Neural progenitor cell (in vitro differentiated cells): ENCODE measurements around the gene GSG1L. TPM values are rescaled to one million over a fixed set of nuclear protein-coding genes. Genes with fewer than 3 reads are reported as not detected.

ENCODE experiments used
- DNase-seq: peaks from one replicate; pipeline ENCODE4 v3.0.0-alpha.2; 2016; ENCODE audit warnings: low spot score
- H2AFZ ChIP-seq: fragments of 200-600 bp; sonication (generic); replicated peaks from 2 replicates; pipeline ENCODE4 v1.6.1; 2016; ENCODE audit warnings: antibody characterized with exemption
- H3F3A ChIP-seq: fragments of 200-600 bp; sonication (generic); 2 replicates; pipeline ENCODE4 v1.6.1; 2016; ENCODE audit warnings: antibody characterized with exemption, low read depth
- H3K27ac ChIP-seq: fragments of 200-600 bp; sonication (generic); 2 replicates; pipeline ENCODE4 v1.5.1; 2016; ENCODE audit warnings: mild to moderate bottlenecking
- H3K27me3 ChIP-seq: fragments of 200-600 bp; sonication (generic); 2 replicates; pipeline ENCODE4 v1.6.1; 2016; ENCODE audit warnings: mild to moderate bottlenecking, moderate library complexity
- H3K36me3 ChIP-seq: fragments of 200-600 bp; sonication (generic); 2 replicates; pipeline ENCODE4 v1.5.1; 2016
- H3K4me1 ChIP-seq: fragments of 200-600 bp; sonication (generic); 2 replicates; pipeline ENCODE4 v1.6.1; 2016; ENCODE audit warnings: mixed run types
- H3K4me2 ChIP-seq: fragments of 200-600 bp; sonication (generic); 2 replicates; pipeline ENCODE4 v1.6.1; 2016
- H3K4me3 ChIP-seq: fragments of 200-600 bp; sonication (generic); 2 replicates; pipeline ENCODE4 v1.5.1; 2016
- H3K79me2 ChIP-seq: fragments of 200-600 bp; sonication (generic); 2 replicates; pipeline ENCODE4 v1.6.1; 2016; ENCODE audit warnings: low read depth
- H3K9ac ChIP-seq: fragments of 200-600 bp; sonication (generic); 2 replicates; pipeline ENCODE4 v1.6.1; 2016
- H3K9me3 ChIP-seq: fragments of 200-600 bp; sonication (generic); 2 replicates; pipeline ENCODE4 v1.5.1; 2016; ENCODE audit warnings: low read depth
- H4K20me1 ChIP-seq: fragments of 200-600 bp; sonication (generic); 2 replicates; pipeline ENCODE4 v1.6.1; 2016; ENCODE audit warnings: low read depth
- H3K27ac Mint-ChIP-seq: 3 replicates; pipeline ENCODE4 v1.8.0; 2021; ENCODE audit warnings: mixed read lengths
- H3K27me3 Mint-ChIP-seq: 2 replicates; pipeline ENCODE4 v1.8.0; 2022; ENCODE audit warnings: low read depth, mild to moderate bottlenecking, inconsistent platforms, moderate library complexity, mixed read lengths; ENCODE audit not compliant: insufficient read depth
- H3K36me3 Mint-ChIP-seq: 3 replicates; pipeline ENCODE4 v1.8.0; 2021; ENCODE audit warnings: mixed read lengths
- H3K4me1 Mint-ChIP-seq: 3 replicates; pipeline ENCODE4 v1.8.0; 2021; ENCODE audit warnings: mixed read lengths
- H3K4me3 Mint-ChIP-seq: 3 replicates; pipeline ENCODE4 v1.8.0; 2021; ENCODE audit warnings: mild to moderate bottlenecking, moderate library complexity, mixed read lengths
- H3K9me3 Mint-ChIP-seq: 3 replicates; pipeline ENCODE4 v1.8.0; 2020; ENCODE audit warnings: mixed read lengths
- EZH2 ChIP-seq: fragments of 200-600 bp; sonication (generic); IDR thresholded peaks from 2 replicates; pipeline ENCODE4 v1.6.1; 2017; ENCODE audit warnings: antibody characterized with exemption, mild to moderate bottlenecking, moderate library complexity
- EZH2phosphoT487 ChIP-seq: fragments of 200-600 bp; sonication (generic); IDR thresholded peaks from 2 replicates; pipeline ENCODE4 v1.6.1; 2017; ENCODE audit warnings: antibody characterized with exemption
- total RNA-seq: library from RNA; depleted of rRNA; stranded (reverse); fragments of >200 nt; gene quantifications from 2 replicates; pipeline ENCODE4 v1.2.3, GENCODE V29; 2015; ENCODE audit warnings: low replicate concordance
- TF ChIP-seq, protein P1 (sequence below): fragments of 200-600 bp; sonication (generic); IDR thresholded peaks from 2 replicates; pipeline ENCODE4 v1.5.1; 2017; ENCODE audit warnings: antibody characterized with exemption, mild to moderate bottlenecking

The GSG1L gene
- total RNA-seq, 1 donor from 2014 or later = not detected

DNA sequence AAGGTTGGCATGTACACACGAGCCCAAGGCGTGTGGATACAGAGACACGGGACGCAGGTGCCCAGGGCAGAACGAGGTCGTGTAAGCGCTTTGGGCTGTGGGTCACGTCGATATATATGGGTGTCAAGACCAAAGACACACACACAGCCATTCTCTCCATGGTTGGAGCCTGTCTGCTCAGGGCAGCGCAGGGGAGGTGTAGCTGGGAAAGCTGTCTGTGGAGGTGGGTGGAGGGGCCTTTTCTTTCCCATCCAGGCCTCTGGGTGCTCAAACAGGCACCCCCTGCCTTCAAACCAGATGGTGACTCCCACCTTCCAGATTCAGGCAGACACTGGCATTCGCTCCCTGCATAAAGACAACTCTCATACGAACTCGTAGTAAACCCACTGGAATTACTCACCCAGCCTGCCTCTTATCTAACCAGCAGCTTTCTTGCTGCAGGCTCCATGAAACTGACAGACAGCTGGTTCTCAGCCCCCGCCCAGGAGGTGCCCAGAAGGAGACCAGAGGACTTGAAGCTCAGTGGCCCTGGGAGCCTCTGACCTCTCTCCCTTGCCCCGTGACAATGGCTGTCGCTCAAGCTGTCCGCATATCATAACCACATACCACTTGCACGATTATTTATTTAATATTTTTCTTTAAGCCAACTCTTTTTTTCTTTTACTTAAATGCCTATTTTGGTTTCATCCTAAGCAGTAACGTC, 276.4 kb downstream of the GSG1L start:
- H2AFZ ChIP-seq = no peak overlapping the region
- H3K4me2 ChIP-seq = no peak overlapping the region
- H3K79me2 ChIP-seq = no peaks in the 10 kb centered on the region
- H3K36me3 Mint-ChIP-seq = no peaks in the 10 kb centered on the region
- no peaks in the 10 kb centered on the region for H3K36me3 ChIP-seq
- peak overlapping the region; percentile 14 for H3K4me3 Mint-ChIP-seq
- no peaks in the 10 kb centered on the region for H3K27me3 Mint-ChIP-seq
- H3K27me3 ChIP-seq = no peaks in the 10 kb centered on the region
- H3K4me1 Mint-ChIP-seq = peaks cover under 1% of the 10 kb centered on the region
- no peaks in the 10 kb centered on the region for H3K9me3 ChIP-seq
- no peak for TF ChIP-seq EZH2
- TF ChIP-seq, protein P1, sequence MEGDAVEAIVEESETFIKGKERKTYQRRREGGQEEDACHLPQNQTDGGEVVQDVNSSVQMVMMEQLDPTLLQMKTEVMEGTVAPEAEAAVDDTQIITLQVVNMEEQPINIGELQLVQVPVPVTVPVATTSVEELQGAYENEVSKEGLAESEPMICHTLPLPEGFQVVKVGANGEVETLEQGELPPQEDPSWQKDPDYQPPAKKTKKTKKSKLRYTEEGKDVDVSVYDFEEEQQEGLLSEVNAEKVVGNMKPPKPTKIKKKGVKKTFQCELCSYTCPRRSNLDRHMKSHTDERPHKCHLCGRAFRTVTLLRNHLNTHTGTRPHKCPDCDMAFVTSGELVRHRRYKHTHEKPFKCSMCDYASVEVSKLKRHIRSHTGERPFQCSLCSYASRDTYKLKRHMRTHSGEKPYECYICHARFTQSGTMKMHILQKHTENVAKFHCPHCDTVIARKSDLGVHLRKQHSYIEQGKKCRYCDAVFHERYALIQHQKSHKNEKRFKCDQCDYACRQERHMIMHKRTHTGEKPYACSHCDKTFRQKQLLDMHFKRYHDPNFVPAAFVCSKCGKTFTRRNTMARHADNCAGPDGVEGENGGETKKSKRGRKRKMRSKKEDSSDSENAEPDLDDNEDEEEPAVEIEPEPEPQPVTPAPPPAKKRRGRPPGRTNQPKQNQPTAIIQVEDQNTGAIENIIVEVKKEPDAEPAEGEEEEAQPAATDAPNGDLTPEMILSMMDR = no peak
- no peak for TF ChIP-seq EZH2phosphoT487
- no peaks in the 10 kb centered on the region for H4K20me1 ChIP-seq
- H3K9ac ChIP-seq = no peak overlapping the region
- H3K9me3 Mint-ChIP-seq = no peaks in the 10 kb centered on the region
- no peaks in the 10 kb centered on the region for H3F3A ChIP-seq
- H3K4me1 ChIP-seq = no peaks in the 10 kb centered on the region
- H3K4me3 ChIP-seq = no peak overlapping the region
- no peak for DNase-seq
- H3K27ac ChIP-seq = no peak overlapping the region
- H3K27ac Mint-ChIP-seq = peak overlapping the region; percentile 21

- Histone ChIP-seq H3K9me3 (no peaks in the 10 kb centered on the region), H3K36me3 (no peaks in the 10 kb centered on the region), H3K4me3 (no peak overlapping the region), H3K4me2 (no peak overlapping the region), H4K20me1 (no peaks in the 10 kb centered on the region), H3K27ac (no peak overlapping the region), H3K27me3 (no peaks in the 10 kb centered on the region), H3K79me2 (no peaks in the 10 kb centered on the region), H3K9ac (no peak overlapping the region), H3F3A (no peaks in the 10 kb centered on the region), H2AFZ (no peak overlapping the region), H3K4me1 (no peaks in the 10 kb centered on the region)
- Mint-ChIP-seq H3K27ac (peak overlapping the region; percentile 21), H3K27me3 (no peaks in the 10 kb centered on the region), H3K4me3 (peak overlapping the region; percentile 14), H3K4me1 (peaks cover 3% of the 10 kb centered on the region), H3K9me3 (no peaks in the 10 kb centered on the region), H3K36me3 (no peaks in the 10 kb centered on the region)
- TF ChIP-seq EZH2 (no peak), EZH2phosphoT487 (no peak)
- TF ChIP-seq, protein P1 = no peak
- no peak for DNase-seq
These were observed 277.1 kb downstream of the GSG1L start for GRCh38 chr16:27786221-27786922.

DNA sequence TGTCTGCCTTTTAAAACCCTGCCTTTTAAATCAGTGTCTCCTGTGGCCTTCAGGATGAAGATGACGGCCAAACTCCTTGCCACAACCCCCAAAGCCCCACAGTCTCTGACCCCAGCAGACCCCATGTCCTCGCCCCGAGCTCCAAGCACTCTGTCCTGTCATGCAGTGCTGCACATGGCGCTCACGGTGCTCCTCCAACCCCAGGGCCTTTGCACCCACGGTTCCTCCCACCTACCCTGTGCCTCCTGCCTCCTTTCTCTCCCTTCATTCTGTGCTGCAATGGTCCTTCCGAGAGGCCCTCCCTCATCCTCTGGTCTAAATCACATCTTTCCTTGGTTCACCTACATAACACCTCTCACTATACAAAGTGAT, 278.2 kb downstream of the GSG1L start:
- Histone ChIP-seq H3K27me3 (no peaks in the 10 kb centered on the region), H3K27ac (no peak overlapping the region), H4K20me1 (no peaks in the 10 kb centered on the region), H3F3A (no peaks in the 10 kb centered on the region), H3K4me1 (peaks cover 6% of the 10 kb centered on the region), H3K36me3 (no peaks in the 10 kb centered on the region), H2AFZ (no peak overlapping the region), H3K79me2 (no peaks in the 10 kb centered on the region), H3K4me3 (no peak overlapping the region), H3K9me3 (no peaks in the 10 kb centered on the region), H3K4me2 (no peak overlapping the region), H3K9ac (no peak overlapping the region)
- TF ChIP-seq, protein P1 = no peak
- TF ChIP-seq EZH2phosphoT487 (no peak), EZH2 (no peak)
- Mint-ChIP-seq H3K27ac (no peak overlapping the region), H3K9me3 (no peaks in the 10 kb centered on the region), H3K36me3 (no peaks in the 10 kb centered on the region), H3K4me3 (peak overlapping the region; percentile 23), H3K27me3 (no peaks in the 10 kb centered on the region), H3K4me1 (peaks cover 6% of the 10 kb centered on the region)
- DNase-seq = no peak
